Hematopoietic multipotent progenitor cell (in vitro differentiated cells): Measurements from ENCODE around the gene PCCB. TPM values are rescaled to one million over a fixed set of nuclear protein-coding genes. Genes with fewer than 3 reads are reported as not detected.
"Not testable (repeated sequence)": the region's sequence is repeated elsewhere in the genome, so short reads cannot be mapped to it uniquely, and the experiment has no call there.

Experiments
- DNase-seq, 3 donors: peaks; one replicate each; pipeline ENCODE4 v3.0.0-alpha.2; 2011 to 2015; ENCODE audit warnings: low read depth in 2 of 3, low spot score in 2 of 3
- total RNA-seq: library from RNA; depleted of rRNA; stranded (reverse); fragments of >200 nt; gene quantifications from one replicate; pipeline ENCODE4 v1.2.3, GENCODE V29; 2012

PCCB gene
- total RNA-seq, 1 donor = 63.0 TPM

GRCh38 chr3:136261826-136262225, 11.7 kb downstream of the PCCB start:
- no peak for DNase-seq

DNA sequence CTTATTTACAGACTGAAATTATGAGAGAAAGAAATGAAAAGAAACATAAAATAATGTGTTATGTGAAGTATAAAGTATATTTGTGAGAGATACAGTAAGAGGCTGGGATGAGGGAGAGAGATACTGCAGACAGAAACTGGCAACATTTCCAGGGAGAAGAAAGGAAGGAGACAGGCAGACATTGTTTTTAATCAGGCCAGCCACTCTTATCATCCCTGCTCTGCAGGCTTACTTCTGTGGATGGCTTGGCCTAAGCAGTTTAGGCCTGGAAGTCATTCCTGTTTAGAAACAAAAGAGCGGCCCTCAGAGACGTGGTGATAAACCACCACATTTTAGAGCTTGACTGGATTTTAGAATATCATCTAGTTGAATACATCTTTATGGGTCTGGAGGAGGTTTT, 12.4 kb downstream of the PCCB start:
- DNase-seq = no peak

DNA sequence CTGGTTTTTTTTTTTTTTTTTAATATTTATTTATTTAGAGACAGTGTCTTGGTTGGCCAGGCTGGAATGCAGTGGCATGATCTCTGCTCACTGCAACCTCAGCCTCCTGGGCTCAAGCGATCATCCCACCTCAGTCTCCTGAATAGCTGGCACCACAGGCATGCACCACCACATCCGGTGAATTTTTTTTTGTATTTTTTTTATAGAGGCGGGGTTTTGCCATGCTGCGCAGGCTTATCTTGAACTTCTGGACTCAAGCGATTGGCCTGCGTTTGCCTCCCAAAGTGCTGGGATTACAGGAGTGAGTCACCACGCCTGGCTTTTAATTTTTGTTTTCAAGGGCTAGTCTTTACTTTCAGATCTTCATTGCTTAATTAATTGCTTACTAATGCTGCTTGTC, 13.1 kb downstream of the PCCB start:
- DNase-seq = no peak

GRCh38 chr3:136266468-136267125, 16.5 kb downstream of the PCCB start:
- not testable (repeated sequence) for DNase-seq

GRCh38 chr3:136267235-136267634, 17.1 kb downstream of the PCCB start:
- no peak for DNase-seq

DNA sequence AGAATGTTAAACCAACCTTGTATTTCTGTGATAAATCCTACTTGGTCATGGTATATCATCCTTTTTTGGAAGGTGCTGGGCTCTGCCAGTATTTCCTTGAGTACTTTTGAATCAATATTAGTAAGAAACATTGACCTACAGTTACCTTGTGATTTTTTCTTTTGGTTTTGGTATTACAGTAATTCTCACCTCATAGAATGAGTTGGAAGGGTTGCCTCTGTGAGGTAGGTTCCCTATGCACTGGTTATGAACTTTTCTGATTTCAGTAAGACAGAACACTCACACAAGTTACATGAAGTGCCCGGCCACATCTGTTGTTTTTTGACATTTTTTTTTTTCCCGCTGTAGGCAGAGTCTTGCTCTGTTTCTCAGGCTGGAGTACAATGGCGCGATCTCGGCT, 20.0 kb downstream of the PCCB start:
- no peak for DNase-seq

- not testable (repeated sequence) for DNase-seq
These were observed 21.5 kb downstream of the PCCB start for GRCh38 chr3:136271626-136272025.

GRCh38 chr3:136276049-136276755, 26.1 kb downstream of the PCCB start:
- no peak for DNase-seq

- DNase-seq = no peak
These were observed 27.0 kb downstream of the PCCB start for GRCh38 chr3:136277115-136277514.

DNA sequence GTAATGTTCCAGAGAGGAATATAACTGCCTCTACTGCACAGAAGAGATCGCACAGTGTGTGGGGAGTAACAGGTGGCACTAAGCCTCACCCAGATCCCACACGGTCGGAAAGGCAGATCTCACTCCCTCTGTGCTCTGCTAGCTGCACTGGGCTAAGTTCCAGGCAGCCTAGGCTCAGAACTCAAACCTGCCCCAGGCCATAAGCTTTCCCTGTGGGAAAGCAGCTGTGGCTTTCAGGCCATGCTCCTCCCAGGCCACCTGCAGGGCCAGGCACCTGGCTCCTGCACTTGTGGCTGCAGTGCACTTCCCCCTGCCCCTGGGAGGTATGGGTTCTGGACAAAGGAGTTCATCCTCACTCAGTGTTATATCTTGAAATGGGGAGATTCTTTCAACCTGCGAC, 27.5 kb downstream of the PCCB start:
- DNase-seq = no peak

DNA sequence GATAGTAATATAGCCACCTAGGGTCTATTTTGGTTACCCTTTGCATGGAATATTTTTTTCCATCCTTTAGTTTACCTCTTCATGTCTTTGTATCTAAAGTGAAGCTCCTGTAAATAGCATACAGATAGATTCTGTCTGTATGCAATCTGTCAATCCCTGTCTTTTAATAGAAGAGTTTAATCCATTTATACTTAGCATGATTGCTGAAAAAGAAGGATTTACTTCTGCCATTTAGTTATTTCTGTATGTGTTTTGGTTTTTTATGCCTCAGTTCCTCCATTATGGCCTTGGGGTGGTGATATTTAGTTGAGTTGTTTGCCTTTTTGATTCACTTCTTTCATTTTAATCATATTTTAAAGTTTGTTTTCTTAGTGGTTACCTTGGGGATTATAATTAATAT, 29.0 kb downstream of the PCCB start:
- no peak for DNase-seq

- peak in 2 of 3 donors; percentile 5 to 26 for DNase-seq
These were observed 30.8 kb downstream of the PCCB start for GRCh38 chr3:136280961-136281360.

DNA sequence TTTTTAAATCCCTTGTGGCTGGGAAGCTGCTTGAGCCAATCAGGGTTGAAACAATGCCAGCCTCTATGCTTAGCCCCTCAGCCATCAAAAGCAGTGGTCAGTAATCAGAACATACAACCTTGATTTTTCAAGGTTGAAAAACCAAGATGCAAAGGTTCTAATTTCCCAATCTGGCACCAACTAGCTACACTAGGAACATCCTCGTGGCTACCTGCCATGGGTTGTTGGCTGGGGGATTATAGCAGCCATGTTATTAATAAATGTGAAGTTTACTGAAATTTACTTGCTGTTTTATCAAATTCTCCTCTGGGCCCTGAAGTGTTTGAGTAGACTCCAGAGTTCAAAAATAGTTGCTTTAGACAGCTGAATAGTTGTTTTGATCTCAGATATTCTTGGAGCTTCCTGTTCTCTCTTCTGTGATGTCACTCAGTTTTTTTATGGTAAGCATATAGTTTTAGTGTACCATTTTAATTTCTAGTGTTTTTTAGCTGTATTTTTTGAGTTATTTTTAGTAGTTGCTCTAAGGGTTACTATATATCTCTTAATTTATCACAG, 31.9 kb downstream of the PCCB start:
- DNase-seq = no peak

DNA sequence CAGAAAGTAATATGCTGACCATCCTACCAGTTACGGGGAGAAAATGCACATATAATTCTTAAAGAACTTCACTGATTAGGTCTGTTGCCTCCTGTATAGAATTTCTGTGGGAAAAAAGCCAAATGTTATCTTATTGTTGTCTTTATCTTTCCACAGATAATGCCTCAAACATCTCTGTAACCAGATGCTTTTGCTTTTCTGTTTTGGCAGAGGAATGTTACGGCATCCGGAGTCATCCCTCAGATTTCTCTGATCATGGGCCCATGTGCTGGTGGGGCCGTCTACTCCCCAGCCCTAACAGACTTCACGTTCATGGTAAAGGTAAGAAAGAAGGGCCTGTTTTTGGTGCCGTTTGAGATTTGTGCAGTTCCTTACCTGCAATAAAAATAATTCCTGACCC, 33.5 kb downstream of the PCCB start:
- no peak for DNase-seq

DNA sequence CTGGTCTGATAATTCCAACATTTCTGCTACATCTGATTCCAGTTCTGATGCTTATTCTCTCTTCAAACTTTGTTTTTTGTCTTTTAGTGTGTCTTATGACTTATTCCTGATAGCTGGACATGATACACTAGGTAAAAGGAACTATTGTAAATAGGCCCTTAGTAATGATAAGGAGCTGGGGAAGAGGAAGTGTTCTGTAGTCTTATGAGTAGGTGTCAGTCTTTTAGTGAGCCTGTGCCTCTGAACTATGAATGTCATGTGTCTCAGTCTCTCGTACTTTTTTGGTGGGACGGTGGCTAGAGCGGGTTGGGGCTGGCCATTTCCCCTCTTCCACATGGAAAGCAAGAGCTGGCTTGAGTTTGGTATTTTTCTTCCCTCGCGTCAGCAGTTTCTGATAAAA, 41.2 kb downstream of the PCCB start:
- no peak for DNase-seq

DNA sequence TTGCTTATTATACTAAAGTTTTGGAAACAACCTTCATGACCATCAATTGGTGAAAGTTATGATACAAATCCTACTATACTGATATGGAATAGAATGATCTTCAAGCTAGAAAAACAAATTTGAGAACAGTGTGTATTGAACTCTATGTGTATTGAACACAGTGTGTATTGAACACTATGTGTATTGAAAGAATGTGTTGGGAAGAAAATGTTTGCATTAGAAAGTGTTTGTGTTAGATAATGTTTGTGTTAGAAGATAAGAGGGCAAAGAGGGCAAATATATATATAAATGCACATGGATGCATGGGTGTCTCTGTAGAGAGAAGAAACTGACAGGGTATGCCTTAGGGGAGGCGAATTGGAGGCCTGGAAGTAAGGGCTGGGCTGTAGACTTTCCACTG, 42.4 kb downstream of the PCCB start:
- DNase-seq = no peak

GRCh38 chr3:136293279-136293678, 43.1 kb downstream of the PCCB start:
- no peak for DNase-seq

DNA sequence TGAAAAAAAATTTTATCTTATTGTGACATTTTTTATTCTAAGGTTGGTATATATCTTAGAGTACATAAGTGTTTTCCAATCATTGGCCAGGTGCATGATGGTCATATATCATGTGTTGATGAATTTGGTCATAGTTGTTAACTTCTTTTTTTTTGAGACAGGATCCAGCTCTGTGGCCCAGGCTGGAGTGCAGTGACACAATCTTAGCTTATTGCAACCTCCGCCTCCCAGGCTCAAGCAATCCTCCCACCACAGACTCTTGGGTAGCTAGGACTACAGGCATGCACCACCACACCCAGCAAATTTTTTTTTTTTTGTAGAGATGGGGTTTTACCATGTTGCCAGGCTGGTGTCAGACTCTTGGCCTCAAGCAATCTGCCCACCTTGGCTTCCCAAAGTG, 44.0 kb downstream of the PCCB start:
- DNase-seq = no peak

GRCh38 chr3:136296960-136297359, 46.8 kb downstream of the PCCB start:
- DNase-seq = no peak

DNA sequence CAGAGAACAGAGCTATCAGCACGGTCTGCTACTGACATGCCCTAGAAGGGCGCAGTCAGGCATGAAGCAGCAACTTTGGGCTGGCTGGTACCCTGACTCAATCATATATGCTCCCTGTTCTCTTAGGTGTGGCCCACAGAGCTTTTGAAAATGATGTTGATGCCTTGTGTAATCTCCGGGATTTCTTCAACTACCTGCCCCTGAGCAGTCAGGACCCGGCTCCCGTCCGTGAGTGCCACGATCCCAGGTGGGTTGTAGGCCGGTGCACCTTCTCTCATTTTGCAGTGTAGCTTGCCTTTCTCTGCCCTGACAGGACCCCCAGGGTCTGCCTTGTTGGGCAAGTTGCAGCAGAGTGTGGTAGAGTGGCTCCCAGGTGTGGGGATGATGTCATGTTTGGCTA, 47.7 kb downstream of the PCCB start:
- DNase-seq = no peak

- no peak for DNase-seq
These were observed 50.3 kb downstream of the PCCB start for GRCh38 chr3:136300444-136300843.

- DNase-seq = peak in 1 of 3 donors; percentile 20
These were observed 55.7 kb downstream of the PCCB start for GRCh38 chr3:136305879-136306278.
